Erythroblast (primary cell): Measurements from ENCODE around the gene AOAH.

Experiments
- GATA1 ChIP-seq: IDR thresholded peaks from 2 replicates; pipeline ENCODE4 v1.6.1; 2011; ENCODE audit warnings: low read depth, mild to moderate bottlenecking, control low read depth, low read length, moderate library complexity
- POLR2A ChIP-seq: IDR thresholded peaks from 2 replicates; pipeline ENCODE4 v1.6.1; 2011; ENCODE audit warnings: mild to moderate bottlenecking, low read length

- TF ChIP-seq POLR2A, result no peak
- TF ChIP-seq GATA1, result no peak
These were observed 249.8 kb downstream of the AOAH start for GRCh38 chr7:36474283-36475010.
